Measurements from ENCODE around the gene SF3B2.
A peak's percentile ranks its signal among the peaks of the same experiment; 100 is the strongest.
"Not testable (repeated sequence)": the region's sequence is repeated elsewhere in the genome, so short reads cannot be mapped to it uniquely, and the experiment has no call there.

The SF3B2 gene

GRCh38 chr11:66051766-66052663 is at the start of gene SF3B2:
TSS of gene SF3B2 (plus strand) at chr11:66052364. CDS start at chr11:66052385, 21 bp downstream.
- peak within 1 kb of the TSS; percentile 62 to 96 (median 89) for H3K27ac ChIP-seq
- peak within 1 kb of the TSS; percentile 81 to 99 (median 95) for H3K4me3 ChIP-seq

DNA sequence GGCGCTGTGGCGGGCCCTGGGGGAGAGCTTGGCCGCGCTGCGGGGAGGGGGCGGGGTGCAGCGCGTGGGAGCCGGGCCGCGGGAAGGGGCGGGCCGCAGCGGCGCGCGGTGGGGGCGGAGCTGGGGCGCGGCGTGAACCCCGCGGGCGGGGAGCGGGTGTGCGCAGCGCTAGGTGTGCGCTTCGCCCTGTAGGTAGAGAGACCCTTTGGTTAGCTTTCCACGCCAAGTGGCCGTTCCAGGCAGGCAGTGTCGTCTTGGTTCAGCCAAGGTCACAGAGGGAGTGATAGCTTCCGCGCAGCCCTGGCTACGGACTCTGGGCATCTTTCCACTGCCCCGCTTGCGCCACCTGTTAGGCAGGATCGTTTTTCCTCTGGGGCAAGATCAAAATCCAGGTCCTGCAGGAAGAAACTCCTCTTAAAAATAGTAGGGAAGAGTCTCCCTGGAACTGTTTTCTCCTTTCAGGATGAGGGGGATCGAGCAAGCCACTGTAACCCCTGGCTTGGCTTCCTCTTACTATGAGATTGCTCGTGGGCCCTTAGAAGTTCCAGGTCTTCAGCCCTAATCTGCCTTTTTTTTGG is 49.4 kb upstream of the SF3B2 start:
- H3K27ac ChIP-seq: peak overlapping the region; percentile 43 to 98 (median 92)
- peak overlapping the region; percentile 54 to 96 (median 92) for H3K4me3 ChIP-seq

DNA sequence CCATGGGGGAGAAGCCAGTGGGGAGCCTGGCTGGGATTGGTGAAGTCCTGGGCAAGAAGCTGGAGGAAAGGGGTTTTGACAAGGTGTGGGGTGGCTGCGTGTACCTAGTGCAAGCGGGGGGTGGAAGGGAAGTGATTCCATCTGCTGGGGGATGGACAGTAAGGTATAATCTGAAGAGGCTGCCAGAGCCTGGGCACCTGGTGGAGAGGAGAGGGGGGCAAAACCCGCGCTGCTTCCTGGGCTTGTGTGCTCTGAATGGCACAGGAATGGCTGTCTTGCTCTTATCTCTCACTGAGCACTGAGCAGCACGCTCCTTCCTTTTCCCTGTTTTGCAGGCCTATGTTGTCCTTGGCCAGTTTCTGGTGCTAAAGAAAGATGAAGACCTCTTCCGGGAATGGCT is 48.9 kb upstream of the SF3B2 start:
- H3K4me3 ChIP-seq: peak overlapping the region; percentile 54 to 96 (median 92)
- H3K27ac ChIP-seq: peak overlapping the region in 16 of 21 experiments; percentile 86 to 98 (median 92)

GRCh38 chr11:66004186-66004585 is 48.0 kb upstream of the SF3B2 start:
- no peak overlapping the region for H3K4me3 ChIP-seq
- no peak overlapping the region for H3K27ac ChIP-seq

DNA sequence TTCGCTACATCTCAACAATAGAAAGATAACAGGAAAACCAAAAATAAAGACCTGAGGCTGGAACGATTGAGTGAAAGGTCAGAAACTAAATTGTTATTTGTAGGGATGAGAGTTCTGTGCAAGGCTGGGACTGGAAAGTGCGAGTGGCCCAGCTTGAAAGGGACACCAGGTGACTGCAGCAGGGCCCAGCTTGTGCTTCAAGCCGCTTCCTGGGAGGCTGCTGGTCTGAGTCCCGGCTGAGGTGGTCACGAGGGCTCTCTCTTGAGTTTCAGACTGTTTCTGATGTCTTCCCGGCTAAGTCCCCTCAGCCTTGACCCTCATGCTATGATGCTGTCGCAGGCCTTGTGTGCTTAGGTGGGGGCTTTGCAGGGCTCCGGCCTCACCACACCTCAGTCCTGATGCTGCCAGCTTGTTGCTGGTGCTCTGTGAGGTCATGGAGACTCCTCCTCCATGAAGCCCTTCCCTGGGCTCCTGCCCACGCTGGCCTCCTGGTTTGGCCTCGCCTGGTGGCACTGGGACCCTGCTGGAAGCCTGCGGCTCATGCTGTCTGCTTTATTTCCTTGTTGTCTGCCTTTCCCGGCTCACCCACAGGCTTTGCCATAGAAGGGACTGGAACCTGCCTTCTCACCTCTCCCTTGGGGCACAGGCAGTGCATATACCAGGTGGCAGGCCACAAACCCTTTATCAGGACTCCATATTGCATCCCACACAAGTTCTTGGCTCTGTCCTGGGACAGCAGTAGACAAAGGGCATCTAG is 45.9 kb upstream of the SF3B2 start:
- Histone ChIP-seq H3K27ac (peak overlapping the region in 2 of 21 experiments; percentile 0 to 71), H3K4me3 (no peak overlapping the region)

DNA sequence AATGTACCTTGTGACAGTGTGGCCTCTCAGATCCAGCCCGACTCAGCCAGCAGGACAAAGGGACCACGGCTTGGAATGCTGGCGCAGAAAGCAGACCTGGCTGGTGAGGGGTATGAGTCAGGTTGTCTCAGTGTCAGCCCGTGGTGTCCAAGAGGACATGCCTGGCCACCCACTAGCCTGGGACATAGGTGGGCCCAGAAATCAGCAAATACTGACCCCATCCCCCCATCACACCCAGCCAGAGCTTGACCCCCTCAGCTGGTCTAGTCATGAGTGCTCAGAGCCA is 45.3 kb upstream of the SF3B2 start:
- Histone ChIP-seq H3K4me3 (no peak overlapping the region), H3K27ac (peak overlapping the region in 3 of 21 experiments; percentile 0 to 71 (median 3))

DNA sequence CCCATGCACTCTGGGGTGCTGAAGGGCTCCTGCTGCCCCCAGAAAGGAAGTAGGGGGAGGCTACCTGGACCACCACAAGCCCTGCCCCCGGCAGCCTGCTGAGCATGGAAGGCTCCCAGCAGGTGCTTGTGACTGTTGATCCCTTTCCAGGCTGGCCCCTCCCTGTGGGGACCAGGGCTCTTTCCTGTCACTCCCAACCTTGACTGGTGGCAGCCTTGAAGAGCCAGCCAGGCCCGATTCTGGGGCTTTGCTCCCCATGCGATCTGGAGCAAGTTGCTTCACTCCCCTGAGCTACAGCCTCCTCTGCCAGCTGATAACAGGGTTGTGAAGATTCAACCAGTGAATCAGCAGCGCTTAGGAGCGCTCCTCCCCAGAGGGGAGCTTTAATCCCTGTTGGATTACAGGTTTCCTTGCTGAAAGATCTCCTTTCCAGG is 44.9 kb upstream of the SF3B2 start:
- Histone ChIP-seq H3K4me3 (no peak overlapping the region), H3K27ac (peak overlapping the region in 3 of 21 experiments; percentile 1 to 71 (median 41))

DNA sequence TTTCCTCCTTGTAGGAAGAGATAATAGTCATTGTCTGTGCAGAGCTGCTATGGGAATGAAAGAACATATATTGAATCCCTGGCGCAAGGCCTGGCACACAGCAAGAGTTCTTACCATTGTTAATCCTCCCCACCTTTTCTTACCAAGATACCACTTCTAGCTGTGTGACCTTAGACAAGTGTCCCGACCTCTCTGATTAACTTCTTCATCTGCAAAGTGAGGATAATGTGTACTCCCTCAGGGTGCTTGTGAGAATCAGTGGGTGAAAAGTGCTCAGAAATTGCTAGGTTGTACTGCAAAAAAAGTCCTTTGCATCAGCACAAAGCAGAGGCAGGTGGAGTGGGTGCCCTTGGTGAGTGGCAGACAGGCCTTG is 44.1 kb upstream of the SF3B2 start:
- H3K27ac ChIP-seq: peak overlapping the region in 5 of 21 experiments; percentile 1 to 52 (median 31)
- H3K4me3 ChIP-seq: no peak overlapping the region

DNA sequence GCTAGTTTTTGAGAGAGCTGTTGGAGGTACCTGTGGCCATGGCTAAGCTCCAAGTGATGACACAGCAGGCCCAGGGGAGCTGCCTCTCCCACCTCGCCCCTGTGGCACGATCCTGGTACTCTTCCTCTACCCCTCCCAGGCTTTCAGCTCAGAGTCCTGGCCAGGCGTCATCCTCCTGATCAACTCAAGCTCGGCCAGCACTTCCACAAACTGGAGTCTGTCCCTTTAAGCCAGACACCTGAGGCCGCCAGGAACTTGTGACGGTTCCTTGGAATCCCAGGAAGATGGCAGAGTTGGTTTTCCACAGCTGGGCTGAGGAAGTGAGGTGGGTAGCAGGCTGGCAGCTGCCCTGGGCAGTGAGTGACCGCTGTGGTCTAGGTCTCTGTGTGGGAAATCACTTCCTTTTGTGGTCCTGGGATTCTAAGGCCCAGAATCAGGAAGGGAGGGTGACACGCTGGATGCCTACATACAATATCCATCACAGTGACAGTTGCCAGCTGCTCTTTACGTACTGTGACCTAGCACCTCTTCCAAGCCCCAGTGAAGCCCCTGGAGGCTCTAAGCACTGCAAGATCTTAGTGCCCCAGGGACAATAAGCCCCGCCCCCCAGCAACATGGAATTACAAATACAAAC is 43.6 kb upstream of the SF3B2 start:
- Histone ChIP-seq H3K4me3 (no peak overlapping the region), H3K27ac (peak overlapping the region in 7 of 21 experiments; percentile 2 to 52 (median 31))

GRCh38 chr11:66010036-66010435 is 42.1 kb upstream of the SF3B2 start:
- not testable (repeated sequence) for H3K4me3 ChIP-seq, H3K27ac ChIP-seq

DNA sequence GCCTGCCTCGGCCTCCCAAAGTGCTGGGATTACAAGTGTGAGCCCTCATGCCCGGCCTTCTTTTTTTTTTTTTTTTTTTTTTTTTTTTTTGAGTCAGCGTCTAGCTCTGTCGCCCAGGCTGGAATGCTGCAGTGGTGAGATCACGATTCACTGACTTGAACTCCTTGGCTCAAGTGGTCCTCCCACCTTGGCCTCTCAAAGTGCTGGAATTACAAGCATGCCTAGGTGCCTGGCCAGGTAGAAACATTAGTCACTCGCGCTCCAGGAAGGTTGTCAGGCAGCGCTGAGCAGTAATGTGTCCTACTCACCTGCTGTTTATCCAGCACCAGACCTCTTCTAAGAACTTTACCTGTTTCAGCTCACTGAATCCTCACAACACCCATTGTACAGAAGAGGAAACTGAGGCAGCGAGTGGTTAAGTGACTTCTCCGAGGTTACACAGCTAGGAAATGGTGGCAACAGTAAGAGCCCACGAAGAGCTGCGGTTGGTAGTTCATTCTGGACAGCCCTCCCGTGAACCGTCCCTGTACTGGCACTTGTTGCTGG is 40.9 kb upstream of the SF3B2 start:
- peak overlapping the region in 9 of 21 experiments; percentile 4 to 71 (median 40) for H3K27ac ChIP-seq
- peak overlapping the region; percentile 2 to 23 (median 11) for H3K4me3 ChIP-seq

DNA sequence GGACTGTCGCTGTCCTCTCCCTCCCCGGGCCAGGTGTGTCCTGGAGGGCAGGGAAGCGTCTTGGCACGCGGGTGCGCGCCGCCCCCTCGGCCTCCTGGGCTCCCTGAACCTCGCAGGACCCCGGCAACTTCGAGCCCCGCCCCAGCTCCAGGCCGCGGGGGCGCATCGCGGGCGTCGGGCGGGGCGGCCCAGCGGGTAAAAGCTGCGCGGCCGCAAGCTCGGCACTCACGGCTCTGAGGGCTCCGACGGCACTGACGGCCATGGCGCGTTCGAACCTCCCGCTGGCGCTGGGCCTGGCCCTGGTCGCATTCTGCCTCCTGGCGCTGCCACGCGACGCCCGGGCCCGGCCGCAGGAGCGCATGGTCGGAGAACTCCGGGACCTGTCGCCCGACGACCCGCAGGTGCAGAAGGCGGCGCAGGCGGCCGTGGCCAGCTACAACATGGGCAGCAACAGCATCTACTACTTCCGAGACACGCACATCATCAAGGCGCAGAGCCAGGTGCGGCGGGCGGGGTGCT is 40.3 kb upstream of the SF3B2 start, which contains the start of gene CST6:
TSS of gene CST6 (plus strand) at position 224 of the 519 bp plus-strand sequence. CDS start at position 261, 37 bp downstream.
- peak within 1 kb of the TSS in 12 of 21 experiments; percentile 4 to 71 (median 30) for H3K27ac ChIP-seq
- H3K4me3 ChIP-seq: peak within 1 kb of the TSS; percentile 2 to 23 (median 11)

GRCh38 chr11:66012371-66012945 is 39.7 kb upstream of the SF3B2 start:
- H3K4me3 ChIP-seq: peak overlapping the region in 5 of 7 experiments; percentile 2 to 23 (median 8)
- peak overlapping the region in 11 of 21 experiments; percentile 4 to 71 (median 26) for H3K27ac ChIP-seq

- peak overlapping the region in 5 of 21 experiments; percentile 1 to 71 (median 13) for H3K27ac ChIP-seq
- peak overlapping the region in 1 of 7 experiments; percentile 22 for H3K4me3 ChIP-seq
Measured at GRCh38 chr11:66012946-66013761, 39.0 kb upstream of the SF3B2 start.

DNA sequence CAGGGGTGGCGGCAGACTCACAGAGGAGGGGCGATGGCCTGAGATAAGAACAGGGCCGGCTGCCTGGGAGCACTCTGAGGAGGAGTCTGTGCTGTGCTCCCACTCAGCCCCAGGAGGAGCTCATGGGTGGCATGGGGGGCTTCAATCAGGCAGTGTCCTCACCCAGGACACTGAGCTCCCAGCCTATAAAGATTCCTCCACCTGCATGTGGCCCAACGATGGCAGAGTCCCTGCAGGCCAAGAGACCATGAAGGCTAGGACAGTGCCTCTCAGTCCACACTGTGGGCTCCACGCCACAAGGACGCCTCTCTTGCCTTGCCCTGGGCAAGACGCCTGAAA is 38.4 kb upstream of the SF3B2 start:
- no peak overlapping the region for H3K4me3 ChIP-seq
- H3K27ac ChIP-seq: peak overlapping the region in 3 of 21 experiments; percentile 23 to 71 (median 24)

- Histone ChIP-seq H3K4me3 (no peak overlapping the region), H3K27ac (no peak overlapping the region)
Measured at GRCh38 chr11:66014804-66015453, 37.2 kb upstream of the SF3B2 start.

DNA sequence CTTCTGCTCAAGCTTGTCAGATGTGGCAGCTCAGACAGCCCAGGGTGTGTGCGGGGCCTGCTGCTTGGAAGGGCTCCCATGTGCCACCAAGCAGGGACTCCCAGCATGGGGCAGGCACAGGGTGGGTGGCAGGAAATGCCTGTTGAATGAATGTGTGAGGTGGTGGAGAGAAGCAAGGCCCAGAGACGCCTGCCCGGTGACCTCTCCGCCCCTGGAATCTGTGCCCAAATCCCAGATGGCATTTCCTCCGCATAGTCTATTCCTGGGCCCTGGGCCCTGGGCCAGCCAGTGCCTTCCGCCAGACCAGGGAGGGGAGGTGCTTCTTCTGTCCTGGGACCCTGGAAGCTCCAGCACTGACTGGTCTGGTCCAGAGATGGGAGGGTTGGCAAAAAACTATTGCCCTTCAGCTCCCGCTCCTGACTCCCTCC is 36.7 kb upstream of the SF3B2 start:
- H3K27ac ChIP-seq: no peak overlapping the region
- no peak overlapping the region for H3K4me3 ChIP-seq

Measured in skin epidermis (tissue), 12 donors.